Right ventricle myocardium superior (tissue), 1 donor: Measurements from ENCODE around the gene MARCHF10. TPM values are rescaled to one million over a fixed set of nuclear protein-coding genes. Genes with fewer than 3 reads are reported as not detected.
A peak's percentile ranks its signal among the peaks of the same experiment; 100 is the strongest.

Source experiments
- ATAC-seq: fragments of 200-7000 bp; cut with Tn5 transposase; one replicate; pipeline ENCODE4 v1.9.1; 2020; ENCODE audit warnings: mild to moderate bottlenecking; ENCODE audit not compliant: poor library complexity
- DNase-seq: peaks from one replicate; pipeline ENCODE4 v3.0.0-alpha.2; 2020
- intact Hi-C: fragments of 100-400 bp; cut with DNase I; formaldehyde crosslinking; loops from one replicate; pipeline ENCODE4 v1.11.2; 2022
- total RNA-seq: library from RNA; stranded (reverse); fragmentation: NEBNext Ultra II Directional; extraction: Animal tissue kit (Norgen Biotek cat#: 25700); gene quantifications from one replicate; pipeline ENCODE4 v1.2.1, GENCODE V29; 2021
- donor health status: DM: no; HTN: yes; CAD: no; lungs with severe emphysema.

Gene MARCHF10
- total RNA-seq, 1 donor from 2014 or later: not detected

- ATAC-seq: no peak
- intact Hi-C loops: no loop called here
- no peak for DNase-seq
These were observed 16.4 kb upstream of the MARCHF10 start for GRCh38 chr17:62824290-62825131.

GRCh38 chr17:62823111-62823893 is 15.2 kb upstream of the MARCHF10 start:
- intact Hi-C loops: no loop called here
- no peak for ATAC-seq
- no peak for DNase-seq

- DNase-seq (no peak), ATAC-seq (no peak)
- intact Hi-C loops: no loop called here
These were observed 14.2 kb upstream of the MARCHF10 start for GRCh38 chr17:62822080-62822904.

- no peak for ATAC-seq
- intact Hi-C loops: no loop called here
- no peak for DNase-seq
These were observed 13.3 kb upstream of the MARCHF10 start for GRCh38 chr17:62821189-62822079.

- peak; percentile 72 for DNase-seq
- peak; percentile 77 for ATAC-seq
- intact Hi-C loops: no loop called here
These were observed 11.6 kb upstream of the MARCHF10 start for GRCh38 chr17:62819511-62820221.

GRCh38 chr17:62818526-62818925 is 10.4 kb upstream of the MARCHF10 start:
- ATAC-seq (no peak), DNase-seq (no peak)
- intact Hi-C loops: no loop called here

- DNase-seq (no peak), ATAC-seq (no peak)
- intact Hi-C loops: no loop called here
These were observed 8.2 kb upstream of the MARCHF10 start for GRCh38 chr17:62816282-62816839.

GRCh38 chr17:62809656-62810055 is 1.5 kb upstream of the MARCHF10 start:
- no peak for ATAC-seq
- no peak for DNase-seq
- intact Hi-C loops: no loop called here

- ATAC-seq (no peak), DNase-seq (no peak)
- intact Hi-C loops: no loop called here
These were observed 459 bp upstream of the MARCHF10 start for GRCh38 chr17:62808576-62808970.

GRCh38 chr17:62805234-62805633 is 2.9 kb downstream of the MARCHF10 start:
- intact Hi-C loops: no loop called here
- no peak for ATAC-seq
- DNase-seq: no peak

GRCh38 chr17:62804822-62805221 is 3.3 kb downstream of the MARCHF10 start:
- no peak for DNase-seq
- intact Hi-C loops: no loop called here
- ATAC-seq: no peak

- intact Hi-C loops: no loop called here
- DNase-seq: no peak
- no peak for ATAC-seq
These were observed 4.1 kb downstream of the MARCHF10 start for GRCh38 chr17:62804025-62804424.

- intact Hi-C loops: no loop called here
- ATAC-seq (no peak), DNase-seq (no peak)
These were observed 5.4 kb downstream of the MARCHF10 start for GRCh38 chr17:62802561-62803205.

- DNase-seq (no peak), ATAC-seq (no peak)
- intact Hi-C loops: no loop called here
These were observed 6.5 kb downstream of the MARCHF10 start for GRCh38 chr17:62801553-62802114.

GRCh38 chr17:62800585-62800984 is 7.5 kb downstream of the MARCHF10 start:
- DNase-seq (no peak), ATAC-seq (no peak)
- intact Hi-C loops: no loop called here

GRCh38 chr17:62797959-62798358 is 10.2 kb downstream of the MARCHF10 start:
- intact Hi-C loops: no loop called here
- DNase-seq (no peak), ATAC-seq (no peak)

- intact Hi-C loops: no loop called here
- no peak for ATAC-seq
- no peak for DNase-seq
These were observed 11.8 kb downstream of the MARCHF10 start for GRCh38 chr17:62796291-62796690.
